GM12873 (cell line): Measurements from ENCODE around the gene TCF12.

Experiments used
- CTCF ChIP-seq: IDR thresholded peaks from 2 replicates; pipeline ENCODE4 v1.5.1; 2012; ENCODE audit warnings: low read depth, mild to moderate bottlenecking, moderate library complexity, low read length, control low read depth; ENCODE audit not compliant: insufficient read depth; ENCODE audit errors: missing control alignments

The TCF12 gene

GRCh38 chr15:57334257-57334656, 415.8 kb downstream of the TCF12 start:
- TF ChIP-seq CTCF: no peak

DNA sequence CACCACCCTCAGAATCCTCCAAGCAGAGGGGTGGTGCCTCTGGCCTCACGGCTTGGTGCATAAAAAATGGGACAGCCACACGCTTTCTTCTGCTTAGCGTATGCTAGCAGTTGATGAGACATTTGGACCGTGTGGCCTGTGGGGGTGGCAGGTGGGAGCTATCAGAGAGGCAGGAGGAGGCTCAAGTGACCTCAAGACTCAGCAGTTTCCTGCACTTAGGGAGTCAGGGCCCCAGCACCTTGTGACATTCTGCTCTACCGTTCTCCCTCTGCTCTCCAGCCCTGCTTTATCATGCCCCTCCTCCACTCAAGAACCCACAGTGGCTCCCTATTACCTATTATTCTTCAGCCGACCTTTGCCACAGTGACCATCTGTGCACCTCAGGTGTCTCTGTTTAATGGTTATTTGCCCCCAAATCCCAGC, 416.9 kb downstream of the TCF12 start:
- TF ChIP-seq CTCF: no peak

DNA sequence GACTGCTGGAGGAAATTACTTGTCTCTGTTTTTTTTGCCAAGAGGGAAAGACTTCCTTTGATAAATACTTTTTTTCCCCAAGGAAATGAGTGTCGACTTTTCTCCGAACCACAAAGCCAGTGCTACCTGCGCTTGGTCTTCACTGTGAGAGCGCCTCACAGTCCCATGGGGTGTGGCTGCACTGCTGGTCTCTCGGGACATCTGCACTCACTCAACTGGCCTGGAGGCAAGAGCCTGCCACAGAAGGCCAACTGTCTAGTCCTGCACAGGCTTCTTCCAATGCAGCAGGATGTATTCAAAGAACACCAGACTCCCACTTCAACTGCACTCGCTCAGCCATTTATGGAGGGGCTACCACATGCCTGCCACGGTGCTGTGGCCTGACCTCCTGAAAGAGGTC, 417.3 kb downstream of the TCF12 start:
- TF ChIP-seq CTCF: no peak

DNA sequence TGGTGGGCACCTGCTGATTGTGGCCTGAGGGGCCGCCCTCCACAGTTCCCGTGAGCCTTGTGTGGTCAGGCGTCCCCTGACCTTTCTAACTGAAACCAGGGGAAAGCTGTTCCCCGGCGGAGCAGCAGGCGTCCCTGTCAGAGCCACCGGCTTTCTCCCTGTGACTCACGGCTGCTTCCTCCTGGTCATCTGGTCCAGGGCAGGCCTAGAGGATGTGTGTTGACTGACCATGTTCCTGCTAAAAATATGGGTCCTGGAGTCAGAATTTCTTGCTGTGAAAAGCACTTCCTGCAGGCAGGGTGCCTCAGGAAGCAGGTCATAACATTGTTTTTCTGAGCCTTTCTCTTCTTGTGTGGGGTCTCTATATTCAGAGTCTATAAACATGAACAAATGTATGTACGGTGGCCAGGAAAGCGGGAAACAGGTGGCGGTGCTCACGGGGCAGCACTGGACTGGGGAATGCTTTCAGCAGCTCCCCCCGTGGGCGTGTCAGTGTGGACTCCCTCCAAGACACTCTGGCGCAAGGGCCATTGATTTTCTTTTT, 419.5 kb downstream of the TCF12 start:
- TF ChIP-seq CTCF: no peak

- no peak for TF ChIP-seq CTCF
Measured at GRCh38 chr15:57339321-57339720, 420.9 kb downstream of the TCF12 start.
